Loucy (cell line): ENCODE data around the gene SAFB2.

Source experiments
- H2AFZ ChIP-seq: fragments of 200-600 bp; sonication (generic); 2 replicates; pipeline ENCODE4 v1.6.0; 2016; ENCODE audit warnings: antibody characterized with exemption, mild to moderate bottlenecking, low read length, moderate library complexity
- H3F3A ChIP-seq: fragments of 200-600 bp; 2 replicates; pipeline ENCODE4 v1.6.0; 2016; ENCODE audit warnings: antibody characterized with exemption, low read depth, mild to moderate bottlenecking
- H3K27me3 ChIP-seq: fragments of 200-600 bp; sonication (generic); 2 replicates; pipeline ENCODE4 v1.6.1; 2014; ENCODE audit warnings: low read length, mild to moderate bottlenecking; ENCODE audit not compliant: insufficient read depth, poor library complexity, severe bottlenecking
- H3K36me3 ChIP-seq: fragments of 200-600 bp; sonication (generic); 2 replicates; pipeline ENCODE4 v1.6.1; 2016; ENCODE audit warnings: low read length; ENCODE audit not compliant: insufficient read depth
- H3K4me1 ChIP-seq: fragments of 200-600 bp; sonication (generic); 2 replicates; pipeline ENCODE4 v1.5.1; 2014; ENCODE audit warnings: low read length, mild to moderate bottlenecking; ENCODE audit not compliant: insufficient read depth, poor library complexity, severe bottlenecking
- H3K4me2 ChIP-seq: fragments of 200-600 bp; sonication (generic); 2 replicates; pipeline ENCODE4 v1.6.0; 2014; ENCODE audit warnings: antibody characterized with exemption, low read length, low read depth, mild to moderate bottlenecking; ENCODE audit not compliant: poor library complexity, severe bottlenecking
- H3K4me3 ChIP-seq: fragments of 200-600 bp; sonication (generic); 2 replicates; pipeline ENCODE4 v1.5.1; 2014; ENCODE audit warnings: low read length, mild to moderate bottlenecking, mixed read lengths; ENCODE audit not compliant: poor library complexity, severe bottlenecking
- H3K79me2 ChIP-seq: fragments of 200-600 bp; sonication (generic); 2 replicates; pipeline ENCODE4 v1.6.1; 2014; ENCODE audit warnings: low read length; ENCODE audit not compliant: insufficient read depth
- H3K9ac ChIP-seq: fragments of 200-600 bp; sonication (generic); 2 replicates; pipeline ENCODE4 v1.6.0; 2014; ENCODE audit warnings: mild to moderate bottlenecking, low read depth, low read length, moderate library complexity; ENCODE audit not compliant: poor library complexity, severe bottlenecking
- H3K9me2 ChIP-seq: fragments of 200-600 bp; sonication (generic); replicated peaks from 2 replicates; pipeline ENCODE4 v1.6.1; 2016; ENCODE audit warnings: low read depth, low read length, mixed read lengths
- H3K9me3 ChIP-seq: fragments of 200-600 bp; sonication (generic); 2 replicates; pipeline ENCODE4 v1.6.1; 2014; ENCODE audit warnings: mild to moderate bottlenecking, antibody characterized with exemption, low read length, low read depth; ENCODE audit not compliant: insufficient read depth
- H4K20me1 ChIP-seq: fragments of 200-600 bp; sonication (generic); 2 replicates; pipeline ENCODE4 v1.6.0; 2014; ENCODE audit warnings: antibody characterized with exemption, low read length, mild to moderate bottlenecking; ENCODE audit not compliant: insufficient read depth, poor library complexity, severe bottlenecking
- CTCF ChIP-seq: fragments of 200-600 bp; sonication (generic); conservative IDR thresholded peaks from 2 replicates; pipeline ENCODE4 v1.5.1; 2014; ENCODE audit warnings: mild to moderate bottlenecking, antibody characterized with exemption, low read length
- EZH2phosphoT487 ChIP-seq: fragments of 200-600 bp; IDR thresholded peaks from 2 replicates; pipeline ENCODE4 v1.6.1; 2018; ENCODE audit warnings: antibody characterized with exemption, mild to moderate bottlenecking, moderate library complexity, borderline replicate concordance

The SAFB2 gene

DNA sequence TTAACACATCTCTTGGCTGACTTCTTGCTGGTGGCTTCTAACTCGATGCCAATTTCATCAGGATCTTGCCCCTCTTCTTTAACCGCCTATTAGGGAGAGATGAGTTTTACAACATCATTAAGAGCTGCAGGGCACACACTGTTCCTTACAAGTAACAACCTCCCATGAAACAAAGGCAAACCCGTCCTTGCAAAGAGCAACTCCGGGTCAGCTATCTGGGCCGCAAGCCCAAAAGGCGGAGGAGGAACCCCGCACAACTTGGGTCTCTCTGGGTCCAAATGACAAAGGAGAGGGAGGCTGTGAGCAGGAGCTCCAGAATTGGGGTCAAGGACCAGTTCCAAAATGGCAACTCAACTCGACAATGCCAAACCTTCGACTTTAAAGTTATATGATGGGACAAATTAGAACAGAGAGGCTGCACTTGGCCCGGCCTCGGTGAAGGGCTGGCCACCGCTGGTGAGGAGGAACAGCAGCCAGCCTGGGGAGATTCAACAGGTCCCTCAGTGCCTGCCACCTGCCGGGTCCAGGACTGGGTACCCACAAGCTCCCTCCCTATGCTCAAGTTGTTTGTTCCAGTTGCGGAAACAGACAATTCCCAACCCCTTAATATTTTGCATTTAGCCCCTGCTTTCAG lies 1.1 kb downstream of the SAFB2 start:
- H3K4me3 ChIP-seq: peak overlapping the region; percentile 100
- H3K9me3 ChIP-seq: no peaks in the 10 kb centered on the region
- H3K79me2 ChIP-seq: peaks cover 94% of the 10 kb centered on the region
- peaks cover 56% of the 10 kb centered on the region for H3K4me1 ChIP-seq
- H4K20me1 ChIP-seq: peaks cover 84% of the 10 kb centered on the region
- no peak for TF ChIP-seq EZH2phosphoT487
- TF ChIP-seq CTCF: no peak
- peak overlapping the region; percentile 88 for H3K9ac ChIP-seq
- no peaks in the 10 kb centered on the region for H3K9me2 ChIP-seq
- peaks cover 23% of the 10 kb centered on the region; the same call in 1 of the 2 replicates for H3K36me3 ChIP-seq
- H3K27me3 ChIP-seq: peaks cover 6% of the 10 kb centered on the region
- no peak overlapping the region for H2AFZ ChIP-seq
- peak overlapping the region; percentile 98 for H3K4me2 ChIP-seq
- no peaks in the 10 kb centered on the region for H3F3A ChIP-seq

DNA sequence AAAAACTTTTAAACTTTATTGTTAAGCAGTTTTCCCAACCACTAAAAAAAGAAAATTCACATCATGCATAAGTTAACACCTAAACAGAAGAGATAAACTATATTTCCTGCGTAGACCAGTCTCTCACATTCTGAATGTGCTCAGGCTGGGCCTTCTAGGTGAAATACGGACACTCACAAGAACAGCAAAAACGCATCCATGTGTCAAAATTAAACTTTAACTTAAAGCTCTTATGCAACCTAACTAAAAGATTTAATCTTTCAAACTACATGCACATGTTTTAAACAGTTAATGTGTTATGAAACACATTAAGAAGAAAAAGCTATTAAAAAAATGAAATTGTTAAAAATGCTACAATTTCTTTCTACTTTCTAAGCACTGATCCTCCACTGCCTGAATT lies 2.6 kb downstream of the SAFB2 start:
- Histone ChIP-seq H3K36me3 (peaks cover 27% of the 10 kb centered on the region; the same call in 1 of the 2 replicates), H3K9ac (peak overlapping the region; percentile 88), H3K9me3 (no peaks in the 10 kb centered on the region), H3K79me2 (peaks cover 86% of the 10 kb centered on the region), H2AFZ (no peak overlapping the region), H3K4me3 (peak overlapping the region; percentile 100), H3K9me2 (no peaks in the 10 kb centered on the region), H4K20me1 (peaks cover 74% of the 10 kb centered on the region), H3K27me3 (peaks cover 6% of the 10 kb centered on the region), H3K4me1 (peaks cover 41% of the 10 kb centered on the region), H3K4me2 (peak overlapping the region; percentile 98), H3F3A (no peaks in the 10 kb centered on the region)
- TF ChIP-seq CTCF: no peak
- TF ChIP-seq EZH2phosphoT487: no peak

DNA sequence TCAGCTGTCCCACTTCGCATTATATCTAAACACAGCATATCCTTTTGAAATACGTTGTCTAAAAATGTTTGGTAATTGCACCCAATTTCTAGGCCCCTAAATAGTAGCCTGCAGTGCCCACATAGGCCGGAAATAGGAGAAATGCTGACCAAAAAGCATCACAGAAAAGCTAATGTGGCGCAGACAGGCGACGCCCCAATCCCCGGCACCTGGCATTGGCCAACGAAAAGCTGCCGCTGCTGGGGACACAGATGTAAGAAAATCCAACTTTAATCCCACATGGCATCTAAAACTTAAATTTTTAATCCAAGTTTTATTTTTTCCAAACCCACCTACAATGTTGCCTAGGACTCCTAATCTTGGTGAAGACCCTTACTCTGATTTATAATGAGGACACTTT lies 4.0 kb downstream of the SAFB2 start:
- H2AFZ ChIP-seq: no peak overlapping the region
- peak overlapping the region; percentile 88 for H3K9ac ChIP-seq
- peak overlapping the region; percentile 100 for H3K4me3 ChIP-seq
- H3K79me2 ChIP-seq: peaks cover 80% of the 10 kb centered on the region
- peaks cover 41% of the 10 kb centered on the region for H3K36me3 ChIP-seq
- no peak for TF ChIP-seq EZH2phosphoT487
- TF ChIP-seq CTCF: no peak
- no peaks in the 10 kb centered on the region for H3K9me3 ChIP-seq
- H3K9me2 ChIP-seq: no peaks in the 10 kb centered on the region
- peak overlapping the region; percentile 98 for H3K4me2 ChIP-seq
- peaks cover 6% of the 10 kb centered on the region for H3K27me3 ChIP-seq
- H4K20me1 ChIP-seq: peaks cover 61% of the 10 kb centered on the region
- peaks cover 33% of the 10 kb centered on the region for H3K4me1 ChIP-seq
- no peaks in the 10 kb centered on the region for H3F3A ChIP-seq
